ENCODE results near the gene NUP210L.

DNA sequence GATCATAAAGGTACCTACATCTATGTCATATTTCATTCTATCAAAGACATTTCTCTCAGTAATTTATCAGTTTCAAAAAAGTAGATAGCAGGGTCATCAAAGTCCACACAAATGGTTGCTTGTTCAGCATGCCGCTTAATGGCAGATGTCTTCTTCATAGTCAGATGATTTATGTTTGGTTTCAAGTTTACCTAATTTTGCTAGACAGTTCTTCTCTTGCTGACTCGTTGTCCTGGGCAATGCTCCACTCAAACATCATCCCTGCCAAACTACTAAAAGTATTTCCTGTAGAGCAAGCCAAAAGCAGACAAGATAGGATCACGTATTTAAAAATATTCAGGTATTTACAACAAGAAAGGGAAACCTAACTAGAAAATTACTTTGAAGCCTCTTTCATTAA lies 13.6 kb downstream of the NUP210L start:
- TF ChIP-seq POLR2A (IDR thresholded peaks at IDR 0.05) = no peak
- no peak for TF ChIP-seq CTCF (IDR thresholded peaks at IDR 0.05)

Measured in thyroid gland (tissue), 4 donors.